Measurements from ENCODE around the gene TMBIM1. TPM values are rescaled to one million over a fixed set of nuclear protein-coding genes. Genes with fewer than 3 reads are reported as not detected.
"Not testable (repeated sequence)": the region's sequence is repeated elsewhere in the genome, so short reads cannot be mapped to it uniquely, and the experiment has no call there.

Gene TMBIM1
- total RNA-seq, 4 donors from 2014 or later, result 131 to 238 (median 197) TPM

DNA sequence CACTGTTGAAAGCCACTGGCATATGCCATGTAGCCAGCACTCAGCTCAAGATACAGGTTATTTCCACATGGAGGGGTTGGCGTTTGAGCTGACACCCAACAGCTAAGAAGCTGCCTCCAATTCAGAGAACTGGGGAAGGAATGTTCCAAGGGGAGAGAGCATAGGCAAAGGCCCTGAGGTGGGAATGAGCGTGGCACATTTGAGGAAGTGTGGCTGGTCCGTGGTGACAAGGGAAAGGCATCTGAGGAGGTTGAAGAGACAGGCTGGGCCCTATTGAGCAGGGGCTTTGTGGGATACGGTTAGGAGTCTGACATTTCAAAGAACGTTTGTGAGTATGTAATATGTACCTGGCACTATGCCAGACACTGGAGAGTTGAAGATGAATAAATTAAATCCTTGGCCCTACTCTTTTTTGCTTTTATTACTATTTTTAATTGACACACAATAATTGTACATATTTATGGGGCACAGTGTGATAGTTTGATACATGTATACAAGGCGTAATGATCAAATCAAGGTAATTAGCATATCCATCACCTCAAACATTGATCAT is 27.6 kb upstream of the TMBIM1 start:
- intact Hi-C loops (cut with DNase I), result loop anchor here (5.0 kb wide), 1 partner anchor 42 kb away; no protein-coding TSS in a partner anchor
- no peak for TF ChIP-seq POLR2AphosphoS5 (IDR thresholded peaks at IDR 0.05)
- TF ChIP-seq CTCF (IDR thresholded peaks at IDR 0.05), result no peak
- no peak for TF ChIP-seq POLR2A (IDR thresholded peaks at IDR 0.05; ENCODE audit: low read depth)
- TF ChIP-seq EP300 (IDR thresholded peaks at IDR 0.05), result no peak
- no peaks in the 10 kb centered on the region for H3K36me3 ChIP-seq
- peaks cover 17 to 26% (median 24%) of the 10 kb centered on the region in 4 donors for H3K4me1 ChIP-seq
- 73% methylated on average over 6 of the region's 6 CpGs for WGBS
- DNase-seq (ENCODE audit: extremely low spot score), result no peak
- H3K4me3 ChIP-seq, result no peak overlapping the region
- H3K27me3 ChIP-seq, result no peaks in the 10 kb centered on the region
- H3K27ac ChIP-seq (replicated peaks in 1 of 4), result no peak overlapping the region
- H3K9me3 ChIP-seq, result no peaks in the 10 kb centered on the region

GRCh38 chr2:218318241-218318640 is 25.9 kb upstream of the TMBIM1 start:
- no peaks in the 10 kb centered on the region for H3K27me3 ChIP-seq
- DNase-seq (ENCODE audit: extremely low spot score), result no peak
- no peak overlapping the region for H3K27ac ChIP-seq (replicated peaks in 1 of 4)
- H3K4me1 ChIP-seq, result peaks cover 7 to 12% (median 11%) of the 10 kb centered on the region in 4 donors
- 100% methylated on average over 1 of the region's 7 CpGs for WGBS
- intact Hi-C loops (cut with DNase I), result no loop called here
- H3K36me3 ChIP-seq, result no peaks in the 10 kb centered on the region
- no peaks in the 10 kb centered on the region for H3K9me3 ChIP-seq
- TF ChIP-seq POLR2AphosphoS5 (IDR thresholded peaks at IDR 0.05) (no peak), POLR2A (IDR thresholded peaks at IDR 0.05; ENCODE audit: low read depth) (no peak), EP300 (IDR thresholded peaks at IDR 0.05) (no peak), CTCF (IDR thresholded peaks at IDR 0.05) (no peak)
- no peak overlapping the region for H3K4me3 ChIP-seq

DNA sequence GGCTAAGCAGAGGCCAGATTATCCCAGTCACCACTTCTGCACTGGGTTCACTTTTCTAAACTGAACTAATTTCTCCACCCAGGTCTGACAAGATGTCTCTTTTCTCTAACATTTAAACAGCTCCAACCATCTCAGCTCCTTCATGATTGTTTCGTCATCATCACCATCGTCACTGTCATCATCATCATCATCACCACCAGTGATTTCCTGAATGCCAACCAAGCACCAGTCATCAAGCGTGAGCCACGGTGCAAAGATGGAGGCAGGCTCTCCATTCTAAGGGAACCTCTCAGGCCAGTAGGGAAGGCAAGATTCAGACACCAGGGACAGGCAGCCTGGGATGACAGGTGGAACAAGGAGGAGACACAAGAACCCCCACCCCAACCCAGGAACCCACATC is 25.5 kb upstream of the TMBIM1 start:
- H3K4me1 ChIP-seq, result peaks cover 7 to 11% (median 8%) of the 10 kb centered on the region in 4 donors
- WGBS, result 91% methylated on average over 4 of the region's 4 CpGs
- H3K27ac ChIP-seq (replicated peaks in 1 of 4), result no peak overlapping the region
- H3K9me3 ChIP-seq, result no peaks in the 10 kb centered on the region
- H3K4me3 ChIP-seq, result no peak overlapping the region
- DNase-seq (ENCODE audit: extremely low spot score), result no peak
- no peaks in the 10 kb centered on the region for H3K27me3 ChIP-seq
- TF ChIP-seq POLR2A (IDR thresholded peaks at IDR 0.05; ENCODE audit: low read depth), result no peak
- H3K36me3 ChIP-seq, result no peaks in the 10 kb centered on the region
- intact Hi-C loops (cut with DNase I), result no loop called here

- 100% methylated on average over 1 of the region's 1 CpG for WGBS
- Histone ChIP-seq H3K9me3 (no peaks in the 10 kb centered on the region), H3K4me1 (peaks cover 2 to 5% (median 3%) of the 10 kb centered on the region in 4 donors), H3K27ac (replicated peaks in 1 of 4) (no peak overlapping the region), H3K36me3 (no peaks in the 10 kb centered on the region), H3K4me3 (no peak overlapping the region), H3K27me3 (no peaks in the 10 kb centered on the region)
- TF ChIP-seq POLR2AphosphoS5 (IDR thresholded peaks at IDR 0.05) (no peak), CTCF (IDR thresholded peaks at IDR 0.05) (no peak), POLR2A (IDR thresholded peaks at IDR 0.05; ENCODE audit: low read depth) (no peak)
- intact Hi-C loops (cut with DNase I), result no loop called here
- DNase-seq (ENCODE audit: extremely low spot score), result no peak
These were observed 25.0 kb upstream of the TMBIM1 start for GRCh38 chr2:218317303-218317630.

GRCh38 chr2:218315397-218315796 is 23.1 kb upstream of the TMBIM1 start:
- Histone ChIP-seq H3K9me3 (no peaks in the 10 kb centered on the region), H3K4me3 (no peak overlapping the region), H3K4me1 (no peaks in the 10 kb centered on the region), H3K27me3 (no peaks in the 10 kb centered on the region), H3K27ac (replicated peaks in 1 of 4) (no peak overlapping the region), H3K36me3 (no peaks in the 10 kb centered on the region)
- TF ChIP-seq POLR2A (IDR thresholded peaks at IDR 0.05; ENCODE audit: low read depth) (no peak), CTCF (IDR thresholded peaks at IDR 0.05) (no peak), EP300 (IDR thresholded peaks at IDR 0.05) (no peak), POLR2AphosphoS5 (IDR thresholded peaks at IDR 0.05) (no peak)
- WGBS, result 78% methylated on average over 8 of the region's 8 CpGs
- intact Hi-C loops (cut with DNase I), result no loop called here
- no peak for DNase-seq (ENCODE audit: extremely low spot score)

GRCh38 chr2:218314764-218315163 is 22.5 kb upstream of the TMBIM1 start:
- WGBS, result 94% methylated on average over 4 of the region's 4 CpGs
- H3K4me1 ChIP-seq; H3K27me3 ChIP-seq; H3K27ac ChIP-seq (replicated peaks in 1 of 4); H3K9me3 ChIP-seq; H3K4me3 ChIP-seq; DNase-seq (ENCODE audit: extremely low spot score); H3K36me3 ChIP-seq; intact Hi-C loops (cut with DNase I): not testable (repeated sequence)

Measured in esophagus muscularis mucosa (tissue), 4 donors.